Colonic mucosa (tissue), 4 donors: ENCODE measurements around the gene HMGCLL1. TPM values are rescaled to one million over a fixed set of nuclear protein-coding genes. Genes with fewer than 3 reads are reported as not detected.

Source experiments
- DNase-seq: peaks from one replicate; pipeline ENCODE4 v3.0.0-alpha.2; 2020
- H3K27ac ChIP-seq: fragments of 200-600 bp; one replicate; pipeline ENCODE4 v1.8.0; 2021
- H3K27me3 ChIP-seq: fragments of 200-600 bp; one replicate; pipeline ENCODE4 v1.8.0; 2021
- H3K36me3 ChIP-seq: fragments of 200-600 bp; one replicate; pipeline ENCODE4 v1.8.0; 2021
- H3K4me1 ChIP-seq: fragments of 200-600 bp; one replicate; pipeline ENCODE4 v1.8.0; 2021; ENCODE audit warnings: mild to moderate bottlenecking
- H3K4me3 ChIP-seq: fragments of 200-600 bp; one replicate; pipeline ENCODE4 v1.8.0; 2021
- H3K9ac ChIP-seq, 2 donors: one replicate each; pipeline ENCODE4 v1.7.0; 2013; ENCODE audit warnings: control low read depth in 2 of 2, low read depth in 2 of 2, low read length in 2 of 2
- H3K9me3 ChIP-seq: fragments of 200-600 bp; one replicate; pipeline ENCODE4 v1.8.0; 2021
- CTCF ChIP-seq: fragments of 200-600 bp; IDR thresholded peaks from one replicate; pipeline ENCODE4 v1.8.0; 2022; ENCODE audit warnings: antibody characterized with exemption, mild to moderate bottlenecking
- intact Hi-C: fragments of 100-400 bp; cut with DNase I; formaldehyde crosslinking; loops from one replicate; pipeline ENCODE4 v1.14.1; 2022
- total RNA-seq, 2 donors: library from RNA; stranded (reverse); fragmentation: NEBNext Ultra II Directional in 1 of 2; extraction: Animal tissue kit (Norgen Biotek cat#: 25700) in 1 of 2; gene quantifications; one replicate each; pipeline ENCODE4 v1.2.1, GENCODE V29; 2021
- donor health status: healthy.
- donor health status: DM: no; HTN: no; CAD: no.
- donor health status: DM: no; HTN: no; CAD: no.

HMGCLL1 gene
- total RNA-seq, 2 donors from 2014 or later: 0.45 to 0.52 TPM

GRCh38 chr6:55437141-55437540 lies 141.9 kb downstream of the HMGCLL1 start:
- no peaks in the 10 kb centered on the region for H3K9me3 ChIP-seq
- no peaks in the 10 kb centered on the region for H3K36me3 ChIP-seq
- no peak for TF ChIP-seq CTCF

GRCh38 chr6:55433446-55434130 lies 145.4 kb downstream of the HMGCLL1 start:
- Histone ChIP-seq H3K27me3 (no peaks in the 10 kb centered on the region), H3K4me1 (no peaks in the 10 kb centered on the region), H3K9ac (no peak overlapping the region), H3K9me3 (no peaks in the 10 kb centered on the region), H3K4me3 (no peak overlapping the region), H3K36me3 (no peaks in the 10 kb centered on the region), H3K27ac (no peak overlapping the region)
- TF ChIP-seq CTCF: no peak
- no peak for DNase-seq
- intact Hi-C loops: no loop called here

More at GRCh38 chr6:55437141-55437540, 141.9 kb downstream of the HMGCLL1 start:
- H3K4me3 ChIP-seq: no peak overlapping the region
- no peak overlapping the region for H3K27ac ChIP-seq
- no peak overlapping the region for H3K9ac ChIP-seq
- H3K4me1 ChIP-seq: no peaks in the 10 kb centered on the region
- intact Hi-C loops: no loop called here
- DNase-seq: no peak
- no peaks in the 10 kb centered on the region for H3K27me3 ChIP-seq

- H3K4me1 ChIP-seq: no peaks in the 10 kb centered on the region
- no peak overlapping the region for H3K4me3 ChIP-seq
- DNase-seq: no peak
- intact Hi-C loops: no loop called here
- no peak overlapping the region for H3K27ac ChIP-seq
- H3K9ac ChIP-seq: no peak overlapping the region
- H3K9me3 ChIP-seq: no peaks in the 10 kb centered on the region
- no peak for TF ChIP-seq CTCF
- no peaks in the 10 kb centered on the region for H3K36me3 ChIP-seq
- no peaks in the 10 kb centered on the region for H3K27me3 ChIP-seq
Observed at GRCh38 chr6:55423933-55424332, 155.1 kb downstream of the HMGCLL1 start.

- Histone ChIP-seq H3K27me3 (no peaks in the 10 kb centered on the region), H3K4me3 (no peak overlapping the region), H3K36me3 (no peaks in the 10 kb centered on the region), H3K9ac (no peak overlapping the region), H3K27ac (no peak overlapping the region), H3K4me1 (no peaks in the 10 kb centered on the region), H3K9me3 (no peaks in the 10 kb centered on the region)
- intact Hi-C loops: no loop called here
- TF ChIP-seq CTCF: no peak
- DNase-seq: no peak
Observed at GRCh38 chr6:55410674-55411073, 168.3 kb downstream of the HMGCLL1 start.

GRCh38 chr6:55405474-55406235 lies 173.3 kb downstream of the HMGCLL1 start:
- intact Hi-C loops: no loop called here
- no peak overlapping the region for H3K9ac ChIP-seq
- H3K4me3 ChIP-seq: no peak overlapping the region
- no peak for TF ChIP-seq CTCF
- DNase-seq: no peak
- no peaks in the 10 kb centered on the region for H3K27me3 ChIP-seq
- H3K27ac ChIP-seq: no peak overlapping the region
- no peaks in the 10 kb centered on the region for H3K4me1 ChIP-seq
- H3K9me3 ChIP-seq: no peaks in the 10 kb centered on the region
- no peaks in the 10 kb centered on the region for H3K36me3 ChIP-seq
